CD4-positive, alpha-beta T cell treated with Interleukin-12 subunit alpha and Interleukin-12 subunit beta, for 1 hour (primary cell): Measurements from ENCODE around the gene ZNF587.
"Not testable (repeated sequence)": the region's sequence is repeated elsewhere in the genome, so short reads cannot be mapped to it uniquely, and the experiment has no call there.

Experiments
- DNase-seq: peaks from one replicate; pipeline ENCODE4 v3.0.0-alpha.2; 2020

The ZNF587 gene

DNA sequence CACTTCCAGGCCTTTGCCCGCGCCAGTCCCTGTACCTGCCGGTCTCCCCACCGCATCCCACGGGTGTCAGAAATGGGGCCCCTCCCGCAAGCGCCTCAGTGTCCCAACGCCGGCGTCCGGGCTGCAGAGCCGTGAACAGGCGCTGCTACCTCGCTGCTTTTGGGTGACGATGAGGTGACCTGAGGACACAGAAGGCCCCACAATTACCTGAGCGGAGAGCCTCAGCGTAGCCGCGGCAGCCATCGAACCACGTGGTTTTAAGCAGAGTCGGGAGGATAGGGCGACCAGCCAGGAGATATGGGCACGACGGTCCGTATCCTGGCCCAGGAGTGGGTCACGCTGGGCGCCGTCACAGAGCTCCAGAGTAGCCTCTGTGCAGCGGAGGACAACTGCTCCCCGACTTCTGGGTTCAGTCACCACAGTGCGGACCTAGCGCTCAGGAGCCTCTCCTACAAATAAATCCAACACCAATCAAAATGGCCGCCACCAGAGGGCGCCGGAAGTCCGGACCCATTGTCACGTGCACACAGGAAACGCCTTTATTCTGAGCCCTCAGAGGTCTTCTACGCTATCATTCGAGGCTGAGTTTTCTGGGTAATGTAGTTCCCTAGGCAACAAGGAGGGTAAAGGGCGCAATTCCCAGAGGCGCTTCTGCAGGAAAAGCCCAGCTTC lies 39.0 kb downstream of the ZNF587 start, which contains the start of gene ZNF814:
TSS of gene ZNF814 (minus strand) at position 478 of the 672 bp plus-strand sequence. CDS start at position 243, 235 bp downstream.
- DNase-seq = peak; percentile 88

DNA sequence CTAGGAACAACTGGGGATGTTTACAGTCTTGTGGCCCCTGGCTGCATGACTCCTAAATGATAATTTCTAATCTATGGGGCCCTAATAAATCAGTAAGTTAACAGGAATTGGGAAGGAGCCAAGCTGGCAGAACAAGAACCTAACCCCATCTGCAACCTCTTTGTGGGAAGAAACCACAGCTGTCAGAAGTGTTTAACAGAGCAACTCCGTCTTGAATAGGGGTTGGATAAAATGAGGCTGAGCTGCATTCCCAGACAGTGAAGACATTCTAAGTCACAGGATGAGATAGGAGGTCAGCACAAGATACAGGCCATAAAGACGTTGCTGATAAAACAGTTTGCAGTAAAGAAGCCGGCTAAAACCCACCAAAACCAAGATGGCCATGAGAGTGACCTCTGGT lies 41.0 kb downstream of the ZNF587 start:
- DNase-seq = not testable (repeated sequence)

DNA sequence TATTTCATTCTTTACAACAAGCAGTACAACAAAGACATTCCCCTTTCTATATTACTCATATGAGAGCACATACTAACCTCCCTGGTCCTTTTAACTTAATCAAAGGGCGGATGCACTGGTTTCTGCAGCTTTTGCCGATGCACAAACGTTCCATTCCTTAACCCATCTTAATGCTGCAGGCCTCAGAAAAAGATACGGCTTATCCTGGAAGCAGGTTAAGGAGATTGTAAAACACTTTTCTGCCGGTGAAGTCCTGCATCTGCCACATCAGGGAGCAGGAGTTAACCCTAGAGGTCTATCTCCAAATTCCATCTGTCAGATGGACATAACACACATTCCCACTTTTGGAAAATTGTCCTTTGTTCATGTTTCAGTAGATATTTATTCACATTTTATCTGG lies 50.7 kb downstream of the ZNF587 start:
- DNase-seq = no peak

DNA sequence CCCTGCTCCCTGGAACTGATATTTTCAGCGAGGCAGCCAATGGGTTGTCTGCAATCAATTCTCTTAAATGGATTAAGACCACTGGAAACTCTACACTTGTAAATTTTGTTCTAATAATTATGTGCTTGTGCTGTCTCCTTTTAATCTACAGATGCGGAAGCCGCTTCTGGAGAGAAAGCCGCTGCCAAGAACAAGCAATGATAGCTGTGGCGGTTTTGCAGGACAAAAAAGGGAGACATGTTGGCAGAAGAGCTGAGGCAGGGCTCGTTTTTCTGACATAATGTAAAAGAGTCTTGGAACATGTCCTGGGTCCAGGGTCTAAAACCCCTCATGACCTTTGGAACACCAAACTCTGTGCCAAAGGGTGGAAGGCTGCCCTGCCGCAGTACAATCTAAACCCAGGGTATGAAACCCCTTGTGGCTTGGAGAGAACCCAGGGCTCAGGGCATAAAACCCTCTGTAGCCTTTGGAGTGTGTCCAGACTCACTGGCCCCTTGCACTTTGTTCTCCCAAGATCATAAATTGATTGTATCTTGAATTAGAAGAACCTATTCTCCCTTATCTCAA lies 54.0 kb downstream of the ZNF587 start:
- DNase-seq = no peak

DNA sequence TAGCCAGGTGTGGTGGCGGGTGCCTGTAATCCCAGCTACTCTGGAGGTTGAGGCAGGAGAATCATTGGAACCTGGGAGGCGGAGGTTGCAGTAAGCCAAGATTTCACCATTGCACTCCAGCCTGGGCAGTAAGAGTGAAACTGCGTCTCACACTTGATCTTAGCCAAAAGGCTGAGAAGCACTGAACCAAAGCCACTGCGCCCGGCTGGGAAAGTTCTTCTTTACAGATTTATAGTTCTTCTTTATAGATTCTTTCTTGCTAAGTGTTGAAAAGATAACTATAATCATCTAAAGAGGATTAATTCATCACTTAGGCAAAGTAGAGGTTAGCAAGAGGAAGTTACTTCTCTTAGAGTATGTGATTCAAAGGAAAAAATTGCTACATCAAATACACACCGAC lies 55.6 kb downstream of the ZNF587 start:
- no peak for DNase-seq

DNA sequence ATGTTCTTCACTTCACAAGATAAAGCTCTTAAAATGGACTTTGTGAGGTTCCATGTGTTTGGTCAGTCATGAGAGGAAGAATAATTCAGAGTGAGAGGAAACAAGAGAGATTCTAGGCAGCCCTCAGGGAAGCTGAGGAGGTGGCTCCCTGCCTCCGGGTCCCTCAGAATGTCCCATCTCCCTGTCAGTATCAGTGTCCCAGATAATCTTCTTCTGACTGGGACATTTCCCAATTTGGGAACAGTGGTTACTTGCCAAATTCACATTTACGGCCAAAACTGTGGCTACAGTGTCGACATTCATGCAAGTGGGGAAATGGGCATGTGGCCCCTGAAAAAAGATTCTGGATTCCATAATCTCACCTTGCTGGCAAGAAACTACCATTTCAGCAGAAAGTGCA lies 57.7 kb downstream of the ZNF587 start:
- DNase-seq = no peak

DNA sequence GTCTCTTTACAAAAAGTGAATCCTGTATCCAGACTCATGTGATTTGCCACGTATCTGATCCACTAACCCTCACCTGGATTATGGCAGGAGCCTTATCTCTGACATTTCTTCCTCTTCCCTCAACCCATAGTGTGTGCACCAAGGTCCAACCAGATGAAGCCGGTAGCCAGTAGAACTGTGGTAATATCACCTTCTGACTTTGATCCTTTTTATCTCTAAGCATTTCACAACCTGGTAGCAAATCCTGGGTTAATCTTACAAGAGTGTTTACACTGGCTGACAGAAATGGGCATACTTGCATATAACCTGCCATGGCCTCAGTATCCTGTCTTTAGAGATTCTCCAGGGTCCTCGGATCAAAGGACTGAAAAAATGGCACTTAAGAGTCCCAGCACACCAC lies 64.9 kb downstream of the ZNF587 start:
- no peak for DNase-seq
